ENCODE measurements around the gene SFT2D3. TPM values are rescaled to one million over a fixed set of nuclear protein-coding genes. Genes with fewer than 3 reads are reported as not detected.

Gene SFT2D3, protein sequence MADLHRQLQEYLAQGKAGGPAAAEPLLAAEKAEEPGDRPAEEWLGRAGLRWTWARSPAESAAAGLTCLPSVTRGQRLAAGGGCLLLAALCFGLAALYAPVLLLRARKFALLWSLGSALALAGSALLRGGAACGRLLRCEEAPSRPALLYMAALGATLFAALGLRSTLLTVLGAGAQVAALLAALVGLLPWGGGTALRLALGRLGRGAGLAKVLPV
- 10 to 100 TPM; 11.2 to 11.9 TPM for total RNA-seq

DNA sequence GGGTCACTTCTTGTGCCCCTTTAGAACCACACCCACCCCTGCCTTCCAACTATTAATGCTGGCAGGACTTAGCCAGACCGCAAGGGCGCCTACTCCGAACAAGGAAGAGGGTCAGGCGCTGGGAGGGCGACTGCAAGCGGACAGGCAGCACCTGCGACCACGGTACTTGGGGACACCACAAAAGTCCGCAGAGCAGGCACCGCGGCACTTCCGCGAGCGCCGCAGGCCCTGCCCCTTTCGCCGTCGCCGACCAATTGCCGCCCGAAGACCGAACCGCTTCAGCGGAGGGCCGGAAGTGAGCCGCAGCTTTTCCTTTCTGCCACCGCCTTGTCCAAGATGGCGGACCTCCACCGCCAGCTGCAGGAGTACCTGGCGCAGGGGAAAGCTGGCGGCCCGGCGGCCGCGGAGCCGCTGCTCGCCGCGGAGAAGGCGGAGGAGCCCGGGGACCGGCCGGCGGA lies at the start of gene SFT2D3:
Gene SFT2D3 (plus strand): TSS at position 305 of the 458 bp plus-strand sequence. CDS start 32 bp downstream, at position 337.
- H3K4me3 ChIP-seq = peak within 1 kb of the TSS; percentile 4 to 18
- intact Hi-C loops (cut with DNase I) = no loop called here
- H3K4me1 ChIP-seq = peaks cover 41% of the 10 kb centered on the region
- H3K27ac ChIP-seq = peak within 1 kb of the TSS; percentile 92 to 98 (median 94)
- peak; percentile 95 to 97 (median 96) for TF ChIP-seq POLR2A (IDR thresholded peaks at IDR 0.05)
- TF ChIP-seq, protein P1, sequence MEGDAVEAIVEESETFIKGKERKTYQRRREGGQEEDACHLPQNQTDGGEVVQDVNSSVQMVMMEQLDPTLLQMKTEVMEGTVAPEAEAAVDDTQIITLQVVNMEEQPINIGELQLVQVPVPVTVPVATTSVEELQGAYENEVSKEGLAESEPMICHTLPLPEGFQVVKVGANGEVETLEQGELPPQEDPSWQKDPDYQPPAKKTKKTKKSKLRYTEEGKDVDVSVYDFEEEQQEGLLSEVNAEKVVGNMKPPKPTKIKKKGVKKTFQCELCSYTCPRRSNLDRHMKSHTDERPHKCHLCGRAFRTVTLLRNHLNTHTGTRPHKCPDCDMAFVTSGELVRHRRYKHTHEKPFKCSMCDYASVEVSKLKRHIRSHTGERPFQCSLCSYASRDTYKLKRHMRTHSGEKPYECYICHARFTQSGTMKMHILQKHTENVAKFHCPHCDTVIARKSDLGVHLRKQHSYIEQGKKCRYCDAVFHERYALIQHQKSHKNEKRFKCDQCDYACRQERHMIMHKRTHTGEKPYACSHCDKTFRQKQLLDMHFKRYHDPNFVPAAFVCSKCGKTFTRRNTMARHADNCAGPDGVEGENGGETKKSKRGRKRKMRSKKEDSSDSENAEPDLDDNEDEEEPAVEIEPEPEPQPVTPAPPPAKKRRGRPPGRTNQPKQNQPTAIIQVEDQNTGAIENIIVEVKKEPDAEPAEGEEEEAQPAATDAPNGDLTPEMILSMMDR (IDR thresholded peaks at IDR 0.05) = peak in 1 of 7 experiments; percentile 0
- 0% methylated on average over 7 to 44 of the region's 44 CpGs for WGBS, 2 donors
- peak; percentile 92 to 94 (median 93) for DNase-seq
- ATAC-seq = peak; percentile 93
- H3K36me3 ChIP-seq (replicated peaks in 1 of 2; ENCODE audit: insufficient read depth in 1 of 2, low read depth in 2 of 2) = no peaks in the 10 kb centered on the region
- H3K27me3 ChIP-seq = no peaks in the 10 kb centered on the region
- H3K9me3 ChIP-seq = no peaks in the 10 kb centered on the region

DNA sequence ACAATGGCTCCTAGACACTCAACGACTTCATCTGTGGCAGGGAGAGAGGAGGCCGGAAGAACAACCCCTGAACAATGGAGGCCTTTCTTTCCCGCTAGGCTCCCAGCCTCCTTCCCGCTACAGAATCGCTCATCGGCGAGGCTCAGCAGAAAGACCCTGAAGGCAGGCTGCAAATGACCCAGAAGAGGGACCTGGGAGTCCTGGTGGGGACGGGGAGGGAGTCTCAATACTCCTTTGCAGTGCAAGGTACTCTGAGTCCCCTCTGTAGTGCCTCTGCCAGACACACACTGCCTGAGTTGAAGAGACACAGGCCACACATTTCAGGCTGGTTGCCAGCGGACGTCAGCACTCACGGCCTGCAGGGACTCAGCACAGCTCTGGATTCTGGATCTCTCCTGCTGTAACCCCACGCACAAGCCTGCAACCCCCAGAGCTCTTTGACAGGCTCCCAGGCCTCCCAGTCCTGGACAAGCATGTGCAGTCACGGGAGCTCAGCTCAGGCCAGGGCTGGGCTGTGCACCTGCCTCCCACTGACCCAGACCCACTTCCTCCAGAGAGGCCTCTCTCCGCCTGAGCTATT lies 49.2 kb upstream of the SFT2D3 start:
- no peak overlapping the region for H3K4me3 ChIP-seq
- peak overlapping the region in 1 of 4 donors; percentile 6 for H3K27ac ChIP-seq
- peaks cover 12% of the 10 kb centered on the region for H3K4me1 ChIP-seq
- TF ChIP-seq, protein P1 (IDR thresholded peaks at IDR 0.05) = no peak
- no peak for TF ChIP-seq POLR2A (IDR thresholded peaks at IDR 0.05)
- H3K9me3 ChIP-seq = no peaks in the 10 kb centered on the region
- DNase-seq (peak; percentile 36 to 52 (median 43)), ATAC-seq (peak; percentile 38)
- 59 to 82% methylated on average over 13 to 14 of the region's 14 CpGs for WGBS, 2 donors
- H3K27me3 ChIP-seq = no peaks in the 10 kb centered on the region
- H3K36me3 ChIP-seq (replicated peaks in 1 of 2; ENCODE audit: insufficient read depth in 1 of 2, low read depth in 2 of 2) = no peaks in the 10 kb centered on the region
- intact Hi-C loops (cut with DNase I) = no loop called here

DNA sequence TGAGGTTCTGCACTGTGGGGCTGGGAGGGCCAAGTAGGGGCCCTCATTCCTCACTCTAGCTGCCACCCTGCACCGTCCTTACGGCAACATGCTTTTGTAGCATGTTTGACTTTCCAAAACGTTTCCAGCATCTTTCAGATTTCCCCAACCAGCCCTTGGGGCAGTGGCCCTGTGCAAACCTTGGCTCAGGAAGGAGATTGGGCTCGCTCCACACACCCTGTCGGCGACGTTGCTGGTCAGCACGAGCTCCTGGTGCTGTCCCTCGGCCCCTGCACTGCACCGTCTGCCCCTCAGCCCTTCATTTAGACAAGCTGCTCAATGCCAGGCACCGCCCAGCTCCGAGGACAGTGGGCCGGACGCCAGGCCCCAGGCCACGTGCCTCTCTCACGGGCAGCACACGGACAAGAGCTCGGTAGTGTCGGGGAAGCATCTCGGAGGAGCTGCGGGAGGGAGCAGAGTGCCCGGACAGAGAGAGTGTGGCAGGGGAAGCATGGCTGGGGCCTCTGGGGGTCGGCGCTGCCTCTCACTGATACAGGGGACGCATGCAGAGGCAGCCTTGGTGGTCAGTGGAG lies 48.4 kb upstream of the SFT2D3 start:
- Histone ChIP-seq H3K4me3 (no peak overlapping the region), H3K9me3 (no peaks in the 10 kb centered on the region), H3K27me3 (no peaks in the 10 kb centered on the region), H3K27ac (no peak overlapping the region), H3K4me1 (peaks cover 12% of the 10 kb centered on the region), H3K36me3 (replicated peaks in 1 of 2; ENCODE audit: insufficient read depth in 1 of 2, low read depth in 2 of 2) (no peaks in the 10 kb centered on the region)
- intact Hi-C loops (cut with DNase I) = no loop called here
- no peak for TF ChIP-seq POLR2A (IDR thresholded peaks at IDR 0.05)
- TF ChIP-seq, protein P1 (IDR thresholded peaks at IDR 0.05) = no peak
- ATAC-seq = no peak
- no peak for DNase-seq
- WGBS, 2 donors = 70 to 73% methylated on average over 25 of the region's 25 CpGs

DNA sequence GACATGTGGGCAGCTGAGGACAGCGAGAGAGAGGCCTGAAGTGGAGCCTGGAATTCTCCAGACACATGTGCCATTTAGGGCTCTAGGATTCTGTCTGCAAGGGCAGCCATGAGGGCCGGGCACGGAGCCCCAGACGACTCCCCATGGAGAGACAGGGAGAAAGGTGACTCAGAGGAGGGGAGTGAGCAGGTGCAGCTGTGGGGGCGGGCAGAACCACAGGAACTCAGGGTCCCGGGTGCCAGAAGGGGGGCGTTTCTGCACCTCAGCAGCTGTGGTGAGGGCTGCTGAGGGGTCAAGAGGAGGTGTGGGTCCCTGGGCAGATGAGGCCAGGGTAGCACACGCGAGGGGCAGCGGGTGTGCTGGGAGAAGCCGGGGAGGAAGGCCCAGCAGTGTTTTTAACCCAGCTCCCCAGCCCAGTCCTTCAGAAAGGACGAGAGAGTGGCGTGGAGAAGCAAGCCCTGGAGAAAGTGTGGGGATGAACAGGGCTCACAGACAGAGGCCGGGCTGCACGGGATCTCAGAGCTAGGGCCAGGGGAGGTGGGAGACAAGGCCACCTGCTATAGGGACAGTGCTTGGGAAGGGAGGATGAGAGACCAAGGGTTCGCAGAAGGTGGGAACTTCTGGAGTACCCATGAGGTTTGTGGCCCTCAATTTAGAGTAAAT lies 47.7 kb upstream of the SFT2D3 start:
- no peaks in the 10 kb centered on the region for H3K27me3 ChIP-seq
- ATAC-seq (no peak), DNase-seq (no peak)
- intact Hi-C loops (cut with DNase I) = no loop called here
- no peaks in the 10 kb centered on the region for H3K36me3 ChIP-seq (replicated peaks in 1 of 2; ENCODE audit: insufficient read depth in 1 of 2, low read depth in 2 of 2)
- peaks cover 12% of the 10 kb centered on the region for H3K4me1 ChIP-seq
- TF ChIP-seq POLR2A (IDR thresholded peaks at IDR 0.05) = no peak
- TF ChIP-seq, protein P1 (IDR thresholded peaks at IDR 0.05) = no peak
- H3K4me3 ChIP-seq = no peak overlapping the region
- no peak overlapping the region for H3K27ac ChIP-seq
- H3K9me3 ChIP-seq = no peaks in the 10 kb centered on the region
- WGBS, 2 donors = 59 to 66% methylated on average over 16 of the region's 16 CpGs

All from body of pancreas (tissue), 4 donors.